HG03064 (cell line): Measurements from ENCODE around the gene TRIM59.
"Not testable (repeated sequence)": the region's sequence is repeated elsewhere in the genome, so short reads cannot be mapped to it uniquely, and the experiment has no call there.

Experiments
- ATAC-seq: cut with Tn5 transposase; IDR thresholded peaks from one replicate; pipeline ENCODE4 v1.9.1; 2021; ENCODE audit warnings: low read depth; ENCODE audit not compliant: unreplicated experiment

Gene TRIM59

GRCh38 chr3:160459450-160459970, 9.9 kb upstream of the TRIM59 start:
- ATAC-seq, result no peak

GRCh38 chr3:160458151-160458550, 8.6 kb upstream of the TRIM59 start:
- no peak for ATAC-seq

GRCh38 chr3:160455846-160456245, 6.3 kb upstream of the TRIM59 start:
- no peak for ATAC-seq

GRCh38 chr3:160454995-160455394, 5.4 kb upstream of the TRIM59 start:
- ATAC-seq, result no peak

GRCh38 chr3:160452251-160452650, 2.7 kb upstream of the TRIM59 start:
- ATAC-seq, result not testable (repeated sequence)

GRCh38 chr3:160451602-160452001, 2.0 kb upstream of the TRIM59 start:
- no peak for ATAC-seq

GRCh38 chr3:160450846-160451245, 1.3 kb upstream of the TRIM59 start:
- ATAC-seq, result no peak

- ATAC-seq, result peak; percentile 37
These were observed 546 bp downstream of the TRIM59 start for GRCh38 chr3:160448845-160449635.

GRCh38 chr3:160447544-160447943, 2.0 kb downstream of the TRIM59 start:
- ATAC-seq, result no peak

- ATAC-seq, result no peak
These were observed 3.0 kb downstream of the TRIM59 start for GRCh38 chr3:160446522-160447056.

- no peak for ATAC-seq
These were observed 3.7 kb downstream of the TRIM59 start for GRCh38 chr3:160445854-160446253.

GRCh38 chr3:160444411-160444810, 5.2 kb downstream of the TRIM59 start:
- ATAC-seq, result no peak

GRCh38 chr3:160440687-160441086, 8.9 kb downstream of the TRIM59 start:
- no peak for ATAC-seq

GRCh38 chr3:160437083-160437455, 12.5 kb downstream of the TRIM59 start:
- ATAC-seq, result no peak

GRCh38 chr3:160435747-160436146, 13.8 kb downstream of the TRIM59 start:
- ATAC-seq, result no peak

GRCh38 chr3:160435095-160435494, 14.5 kb downstream of the TRIM59 start:
- no peak for ATAC-seq

GRCh38 chr3:160434071-160434470, 15.5 kb downstream of the TRIM59 start:
- ATAC-seq, result no peak

- ATAC-seq, result no peak
These were observed 21.7 kb downstream of the TRIM59 start for GRCh38 chr3:160427832-160428424.

GRCh38 chr3:160417311-160417710, 32.3 kb downstream of the TRIM59 start:
- ATAC-seq, result no peak

GRCh38 chr3:160413613-160414248, 35.9 kb downstream of the TRIM59 start:
- peak; percentile 62 for ATAC-seq

GRCh38 chr3:160412477-160412876, 37.1 kb downstream of the TRIM59 start:
- no peak for ATAC-seq
